PC-9 (cell line): ENCODE results near the gene ZBTB18. TPM values are rescaled to one million over a fixed set of nuclear protein-coding genes. Genes with fewer than 3 reads are reported as not detected.

Experiments
- BruUV-seq: library from RNA; stranded (reverse); fragments of 400-500 nt; replicated peaks from 2 replicates; lab custom pipeline; 2021; lab: Mats Ljungman, UMichigan
- CTCF ChIA-PET: fragments of 300-600 bp; sonication (Branson Sonifier 250); formaldehyde crosslinking; loops from one replicate; lab custom pipeline; 2022; ENCODE audit warnings: antibody characterized with exemption; lab: Charles Lee
- POLR2A ChIA-PET: fragments of 300-600 bp; sonication (Branson Sonifier 250); formaldehyde crosslinking; loops from one replicate; lab custom pipeline; 2022; ENCODE audit warnings: antibody characterized with exemption; ENCODE audit not compliant: unreplicated experiment; lab: Charles Lee
- DNase-seq, 2 experiments: peaks; one replicate each; pipeline versions ENCODE4 v3.0.0 to v3.0.0-alpha.2; 2015 to 2022; ENCODE audit warnings: mixed read lengths in 1 of 2
- H2AFZ ChIP-seq: fragments of 200-600 bp; sonication (generic); 2 replicates; pipeline ENCODE4 v1.8.1; 2017; ENCODE audit warnings: antibody characterized with exemption
- H3F3A ChIP-seq: fragments of 200-600 bp; sonication (generic); 2 replicates; pipeline ENCODE4 v1.8.1; 2017; ENCODE audit warnings: antibody characterized with exemption, mild to moderate bottlenecking, low read depth; ENCODE audit not compliant: insufficient read depth
- H3K27ac ChIP-seq: fragments of 200-600 bp; sonication (generic); 2 replicates; pipeline ENCODE4 v1.6.1; 2016; ENCODE audit warnings: mixed run types
- H3K27me3 ChIP-seq: fragments of 200-600 bp; sonication (generic); 2 replicates; pipeline ENCODE4 v1.6.1; 2016; ENCODE audit warnings: low read depth, mixed run types; ENCODE audit not compliant: insufficient read depth
- H3K36me3 ChIP-seq: fragments of 200-600 bp; sonication (generic); 2 replicates; pipeline ENCODE4 v1.6.1; 2016; ENCODE audit warnings: low read depth, mixed run types
- H3K4me1 ChIP-seq: fragments of 200-600 bp; sonication (generic); replicated peaks from 2 replicates; pipeline ENCODE4 v1.6.1; 2016; ENCODE audit warnings: mixed run types; ENCODE audit not compliant: insufficient read depth
- H3K4me2 ChIP-seq: fragments of 200-600 bp; sonication (generic); 2 replicates; pipeline ENCODE4 v1.6.1; 2017; ENCODE audit warnings: mixed run types
- H3K4me3 ChIP-seq: fragments of 200-600 bp; sonication (generic); 2 replicates; pipeline ENCODE4 v1.6.1; 2016; ENCODE audit warnings: mixed run types
- H3K79me2 ChIP-seq: fragments of 200-600 bp; sonication (generic); 2 replicates; pipeline ENCODE4 v1.6.1; 2017; ENCODE audit warnings: low read depth, mixed run types
- H3K9me2 ChIP-seq: fragments of 200-600 bp; sonication (generic); 2 replicates; pipeline ENCODE4 v1.8.1; 2017; ENCODE audit warnings: mild to moderate bottlenecking; ENCODE audit not compliant: insufficient read depth
- H3K9me3 ChIP-seq: fragments of 200-600 bp; sonication (generic); 2 replicates; pipeline ENCODE4 v1.8.1; 2016; ENCODE audit warnings: low read depth; ENCODE audit not compliant: insufficient read depth
- H4K20me1 ChIP-seq: fragments of 200-600 bp; sonication (generic); 2 replicates; pipeline ENCODE4 v1.8.1; 2017; ENCODE audit not compliant: insufficient read depth
- CTCF ChIP-seq: fragments of 200-600 bp; sonication (generic); conservative IDR thresholded peaks from 2 replicates; pipeline ENCODE4 v1.6.1; 2017; ENCODE audit warnings: mixed run types, antibody characterized with exemption, mild to moderate bottlenecking, moderate library complexity
- EZH2 ChIP-seq: fragments of 200-600 bp; sonication (generic); IDR thresholded peaks from 2 replicates; pipeline ENCODE4 v1.8.0; 2017; ENCODE audit warnings: antibody characterized with exemption, low read depth
- intact Hi-C: fragments of 100-400 bp; cut with micrococcal nuclease; formaldehyde crosslinking; loops from one replicate; pipeline ENCODE4 v1.10.0; 2022; ENCODE audit not compliant: unreplicated experiment
- total RNA-seq: library from RNA; stranded (reverse); gene quantifications from 2 replicates; pipeline ENCODE4 v1.2.3, GENCODE V29; 2021

ZBTB18 gene
- total RNA-seq, 1 experiment from 2014 or later = 20.7 TPM

- ChIA-PET POLR2A (interaction anchor here (0.7 kb wide), 1 partner anchor 98 kb away, joined by 3 read pairs; no protein-coding TSS in a partner anchor), CTCF (no interaction called here)
- no peak overlapping the region for H3K27ac ChIP-seq
- TF ChIP-seq CTCF (no peak), EZH2 (no peak)
- no peaks in the 10 kb centered on the region for H3K27me3 ChIP-seq
- no peaks in the 10 kb centered on the region for H3K9me2 ChIP-seq
- no peak overlapping the region for H3K4me2 ChIP-seq
- H3F3A ChIP-seq = peaks cover 16% of the 10 kb centered on the region; the same call in 1 of the 2 replicates
- BruUV-seq = no TSS peak
- peaks cover 31% of the 10 kb centered on the region for H3K36me3 ChIP-seq
- no peak overlapping the region for H2AFZ ChIP-seq
- H3K79me2 ChIP-seq = peaks cover 42% of the 10 kb centered on the region
- H4K20me1 ChIP-seq = peaks cover 7% of the 10 kb centered on the region; the same call in 1 of the 2 replicates
- H3K4me1 ChIP-seq = peaks cover 15% of the 10 kb centered on the region
- H3K4me3 ChIP-seq = no peak overlapping the region
- intact Hi-C loops = no loop called here
- no peak for DNase-seq
- H3K9me3 ChIP-seq = no peaks in the 10 kb centered on the region
Measured at GRCh38 chr1:244056577-244056976, 5.5 kb downstream of the ZBTB18 start.

GRCh38 chr1:244057474-244058385 is 6.6 kb downstream of the ZBTB18 start:
- no peaks in the 10 kb centered on the region for H3K27me3 ChIP-seq
- H3F3A ChIP-seq = peaks cover 16% of the 10 kb centered on the region; the same call in 1 of the 2 replicates
- intact Hi-C loops = no loop called here

GRCh38 chr1:244060117-244060516 is 9.0 kb downstream of the ZBTB18 start:
- H4K20me1 ChIP-seq = peaks cover 4% of the 10 kb centered on the region; the same call in 1 of the 2 replicates
- H3K27ac ChIP-seq = no peak overlapping the region
- peaks cover 7% of the 10 kb centered on the region for H3K79me2 ChIP-seq
- H3K4me1 ChIP-seq = no peaks in the 10 kb centered on the region
- no peak overlapping the region for H3K4me3 ChIP-seq
- no peak for DNase-seq
- H3K4me2 ChIP-seq = no peak overlapping the region
- H3K27me3 ChIP-seq = no peaks in the 10 kb centered on the region
- POLR2A ChIA-PET = no interaction called here
- H3K36me3 ChIP-seq = peaks cover 15% of the 10 kb centered on the region
- H3K9me2 ChIP-seq = no peaks in the 10 kb centered on the region
- H2AFZ ChIP-seq = no peak overlapping the region
- BruUV-seq = no TSS peak
- peaks cover 16% of the 10 kb centered on the region; the same call in 1 of the 2 replicates for H3F3A ChIP-seq
- H3K9me3 ChIP-seq = no peaks in the 10 kb centered on the region
- TF ChIP-seq EZH2 (no peak), CTCF (no peak)
- intact Hi-C loops = no loop called here
- CTCF ChIA-PET = no interaction called here

More at GRCh38 chr1:244057474-244058385, 6.6 kb downstream of the ZBTB18 start:
- H3K27ac ChIP-seq = no peak overlapping the region
- DNase-seq = no peak
- ChIA-PET CTCF (no interaction called here), POLR2A (no interaction called here)
- H2AFZ ChIP-seq = no peak overlapping the region
- H3K9me2 ChIP-seq = no peaks in the 10 kb centered on the region
- no TSS peak for BruUV-seq
- peaks cover 31% of the 10 kb centered on the region for H3K79me2 ChIP-seq
- no peak overlapping the region for H3K4me2 ChIP-seq
- H3K9me3 ChIP-seq = no peaks in the 10 kb centered on the region
- H3K4me3 ChIP-seq = no peak overlapping the region
- peaks cover 28% of the 10 kb centered on the region for H3K36me3 ChIP-seq
- H4K20me1 ChIP-seq = peaks cover 7% of the 10 kb centered on the region; the same call in 1 of the 2 replicates
- peaks cover 3% of the 10 kb centered on the region for H3K4me1 ChIP-seq
- TF ChIP-seq EZH2 (no peak), CTCF (no peak)
